Measurements from ENCODE around the gene WDR90. TPM values are rescaled to one million over a fixed set of nuclear protein-coding genes. Genes with fewer than 3 reads are reported as not detected.

Gene WDR90
- total and polyA plus RNA-seq, 2 experiments from 2014 or later, result 26.5 to 32.3 TPM

DNA sequence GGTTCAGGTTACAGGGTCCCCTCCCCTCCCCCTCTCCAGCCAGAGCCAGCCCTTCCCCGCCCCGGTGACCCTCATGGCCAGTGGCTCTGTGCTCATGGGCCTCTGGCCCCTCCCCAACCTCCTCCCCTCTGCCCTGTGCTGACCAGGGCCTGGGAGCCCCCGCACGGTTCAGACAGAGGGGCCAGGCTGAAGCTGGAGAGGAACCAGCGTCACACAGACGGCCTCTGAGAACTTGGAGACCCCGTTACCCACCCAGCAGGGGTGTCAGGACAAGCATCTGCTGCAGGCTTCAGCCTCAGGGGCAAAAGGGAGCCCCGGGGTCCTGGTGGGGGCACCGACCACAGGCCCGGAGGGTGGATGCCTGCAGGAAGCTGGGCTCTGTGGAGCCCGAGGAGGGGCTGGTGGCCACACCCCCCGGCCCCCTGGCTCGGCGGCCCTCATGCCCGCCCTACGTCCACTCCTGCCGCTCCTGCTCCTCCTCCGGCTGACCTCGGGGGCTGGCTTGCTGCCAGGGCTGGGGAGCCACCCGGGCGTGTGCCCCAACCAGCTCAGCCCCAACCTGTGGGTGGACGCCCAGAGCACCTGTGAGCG is 18.3 kb upstream of the WDR90 start, which contains the start of gene WFIKKN1:
Gene WFIKKN1, plus strand, starts transcription at position 171 of the 591 bp plus-strand sequence. Its CDS starts 269 bp downstream, at position 440.
- peaks cover 12% of the 10 kb centered on the region for H3K36me3 ChIP-seq
- TF ChIP-seq CTCF (IDR thresholded peaks at IDR 0.05; ENCODE audit: low read depth, low read length), result no peak
- peak within 1 kb of the TSS; percentile 95 for H3K27ac ChIP-seq
- peak in 1 of 2 donors; percentile 94 for DNase-seq (ENCODE audit: low read depth in 1 of 2, low spot score in 1 of 2)
- H3K27me3 ChIP-seq, result no peaks in the 10 kb centered on the region
- H3K4me1 ChIP-seq (ENCODE audit: low read depth), result peaks cover 23% of the 10 kb centered on the region
- H3K4me3 ChIP-seq, result peak within 1 kb of the TSS; percentile 37
- no peaks in the 10 kb centered on the region for H3K9me3 ChIP-seq (ENCODE audit: low read depth)

DNA sequence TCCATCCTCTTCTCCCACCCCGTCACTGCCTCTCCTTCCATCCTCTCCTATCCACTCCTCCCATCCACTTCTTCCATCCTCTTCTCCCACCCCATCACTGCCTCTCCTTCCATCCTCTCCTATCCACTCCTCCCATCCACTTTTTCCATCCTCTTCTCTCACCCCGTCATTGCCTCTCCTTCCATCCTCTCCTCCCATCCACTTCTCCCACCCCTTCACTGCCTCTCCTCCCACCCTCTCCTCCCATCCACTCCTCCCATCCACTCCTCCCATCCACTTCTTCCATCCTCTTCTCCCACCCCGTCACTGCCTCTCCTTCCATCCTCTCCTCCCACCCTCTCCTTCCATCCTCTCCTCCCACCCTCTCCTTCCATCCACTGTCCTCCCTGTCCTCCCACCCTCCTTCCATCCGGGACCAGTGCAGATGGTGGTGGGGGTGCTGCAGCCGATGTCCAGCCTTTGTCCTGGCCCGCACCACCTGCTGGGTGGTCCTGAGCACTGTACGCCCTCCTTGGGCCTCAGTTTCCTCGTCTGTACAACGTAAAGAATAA is 17.3 kb upstream of the WDR90 start:
- TF ChIP-seq CTCF (IDR thresholded peaks at IDR 0.05; ENCODE audit: low read depth, low read length), result no peak
- H3K27ac ChIP-seq, result no peak overlapping the region
- no peak overlapping the region for H3K4me3 ChIP-seq
- H3K4me1 ChIP-seq (ENCODE audit: low read depth), result peaks cover 23% of the 10 kb centered on the region
- DNase-seq (ENCODE audit: low read depth in 1 of 2, low spot score in 1 of 2), result no peak
- H3K27me3 ChIP-seq, result no peaks in the 10 kb centered on the region
- H3K9me3 ChIP-seq (ENCODE audit: low read depth), result no peaks in the 10 kb centered on the region
- peaks cover 12% of the 10 kb centered on the region for H3K36me3 ChIP-seq

- Histone ChIP-seq H3K4me1 (ENCODE audit: low read depth) (peaks cover 28% of the 10 kb centered on the region), H3K4me3 (no peak overlapping the region), H3K36me3 (peaks cover 9% of the 10 kb centered on the region), H3K9me3 (ENCODE audit: low read depth) (no peaks in the 10 kb centered on the region), H3K27ac (no peak overlapping the region), H3K27me3 (no peaks in the 10 kb centered on the region)
- TF ChIP-seq CTCF (IDR thresholded peaks at IDR 0.05; ENCODE audit: low read depth, low read length), result no peak
- DNase-seq (ENCODE audit: low read depth in 1 of 2, low spot score in 1 of 2), result no peak
Observed at GRCh38 chr16:632486-633335, 16.5 kb upstream of the WDR90 start.

DNA sequence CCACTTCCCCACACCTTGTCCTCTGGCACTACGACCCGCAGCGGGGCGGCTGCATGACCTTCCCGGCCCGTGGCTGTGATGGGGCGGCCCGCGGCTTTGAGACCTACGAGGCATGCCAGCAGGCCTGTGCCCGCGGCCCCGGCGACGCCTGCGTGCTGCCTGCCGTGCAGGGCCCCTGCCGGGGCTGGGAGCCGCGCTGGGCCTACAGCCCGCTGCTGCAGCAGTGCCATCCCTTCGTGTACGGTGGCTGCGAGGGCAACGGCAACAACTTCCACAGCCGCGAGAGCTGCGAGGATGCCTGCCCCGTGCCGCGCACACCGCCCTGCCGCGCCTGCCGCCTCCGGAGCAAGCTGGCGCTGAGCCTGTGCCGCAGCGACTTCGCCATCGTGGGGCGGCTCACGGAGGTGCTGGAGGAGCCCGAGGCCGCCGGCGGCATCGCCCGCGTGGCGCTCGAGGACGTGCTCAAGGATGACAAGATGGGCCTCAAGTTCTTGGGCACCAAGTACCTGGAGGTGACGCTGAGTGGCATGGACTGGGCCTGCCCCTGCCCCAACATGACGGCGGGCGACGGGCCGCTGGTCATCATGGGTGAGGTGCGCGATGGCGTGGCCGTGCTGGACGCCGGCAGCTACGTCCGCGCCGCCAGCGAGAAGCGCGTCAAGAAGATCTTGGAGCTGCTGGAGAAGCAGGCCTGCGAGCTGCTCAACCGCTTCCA is 15.7 kb upstream of the WDR90 start:
- H3K36me3 ChIP-seq, result peaks cover 9% of the 10 kb centered on the region
- no peak overlapping the region for H3K4me3 ChIP-seq
- no peak for TF ChIP-seq CTCF (IDR thresholded peaks at IDR 0.05; ENCODE audit: low read depth, low read length)
- no peaks in the 10 kb centered on the region for H3K9me3 ChIP-seq (ENCODE audit: low read depth)
- DNase-seq (ENCODE audit: low read depth in 1 of 2, low spot score in 1 of 2), result no peak
- H3K27ac ChIP-seq, result no peak overlapping the region
- H3K4me1 ChIP-seq (ENCODE audit: low read depth), result peaks cover 36% of the 10 kb centered on the region
- H3K27me3 ChIP-seq, result no peaks in the 10 kb centered on the region

DNA sequence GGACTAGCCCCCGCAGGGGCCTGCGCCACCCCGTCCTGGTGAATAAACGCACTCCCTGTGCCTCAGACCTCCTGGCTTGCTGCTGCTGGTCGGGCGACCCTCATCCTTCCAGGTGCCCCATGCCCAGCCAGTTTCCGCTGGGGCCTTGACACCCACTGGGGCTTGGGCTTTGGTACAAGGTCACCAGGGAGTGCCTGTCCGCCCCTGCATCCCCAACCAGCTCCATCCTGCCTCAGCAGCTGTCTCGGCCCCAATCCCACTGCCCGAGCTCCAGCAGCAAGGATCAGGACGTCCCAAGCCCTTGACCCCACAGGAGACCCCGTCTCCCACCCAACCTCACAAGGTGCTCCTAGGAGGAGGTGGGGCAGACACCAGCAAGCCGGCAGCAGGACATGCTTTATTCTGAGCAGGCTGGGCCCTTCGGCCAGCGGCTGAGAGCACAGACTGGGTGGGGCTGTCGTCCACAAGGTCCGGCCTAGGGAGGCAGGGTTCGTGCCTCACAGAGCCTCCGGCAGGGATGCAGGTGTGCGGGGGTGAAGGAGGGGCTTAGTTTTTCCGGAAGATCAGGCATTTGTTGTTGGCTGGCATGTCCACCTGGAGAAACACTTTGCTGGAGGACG is 15.0 kb upstream of the WDR90 start:
- DNase-seq (ENCODE audit: low read depth in 1 of 2, low spot score in 1 of 2), result no peak
- TF ChIP-seq CTCF (IDR thresholded peaks at IDR 0.05; ENCODE audit: low read depth, low read length), result no peak
- no peaks in the 10 kb centered on the region for H3K27me3 ChIP-seq
- no peaks in the 10 kb centered on the region for H3K9me3 ChIP-seq (ENCODE audit: low read depth)
- H3K27ac ChIP-seq, result no peak overlapping the region
- no peak overlapping the region for H3K4me3 ChIP-seq
- H3K36me3 ChIP-seq, result peaks cover 9% of the 10 kb centered on the region
- H3K4me1 ChIP-seq (ENCODE audit: low read depth), result peaks cover 35% of the 10 kb centered on the region

Measured in cardiac muscle cell (in vitro differentiated cells and primary cell).